Mucosa of gallbladder (tissue), 1 donor: Measurements from ENCODE around the gene MUC5B. TPM values are rescaled to one million over a fixed set of nuclear protein-coding genes. Genes with fewer than 3 reads are reported as not detected.
A peak's percentile ranks its signal among the peaks of the same experiment; 100 is the strongest.

ENCODE experiments used
- DNase-seq: peaks from one replicate; pipeline ENCODE4 v3.0.0-alpha.2; 2020; ENCODE audit warnings: low spot score
- total RNA-seq: library from RNA; stranded (reverse); gene quantifications from one replicate; pipeline ENCODE4 v1.2.1, GENCODE V29; 2021
- donor health status: DM: no; HTN: no; CAD: no.

Gene MUC5B
- total RNA-seq, 1 donor from 2014 or later, result 8,095 TPM

GRCh38 chr11:1300121-1300520 is 77.3 kb downstream of the MUC5B start:
- no peak for DNase-seq

- DNase-seq, result no peak
Observed at GRCh38 chr11:1300569-1301187, 77.8 kb downstream of the MUC5B start.

GRCh38 chr11:1301220-1302000 is 78.5 kb downstream of the MUC5B start:
- DNase-seq, result no peak

- no peak for DNase-seq
Observed at GRCh38 chr11:1302041-1302460, 79.2 kb downstream of the MUC5B start.

- no peak for DNase-seq
Observed at GRCh38 chr11:1302461-1303125, 79.7 kb downstream of the MUC5B start.

GRCh38 chr11:1303126-1303821 is 80.4 kb downstream of the MUC5B start:
- no peak for DNase-seq

- DNase-seq, result no peak
Observed at GRCh38 chr11:1303973-1304372, 81.1 kb downstream of the MUC5B start.

- DNase-seq, result peak; percentile 79
Observed at GRCh38 chr11:1304380-1304779, 81.5 kb downstream of the MUC5B start.

- peak; percentile 10 for DNase-seq
Observed at GRCh38 chr11:1305063-1305495, 82.2 kb downstream of the MUC5B start.

- DNase-seq, result peak; percentile 10
Observed at GRCh38 chr11:1305501-1306056, 82.7 kb downstream of the MUC5B start.

GRCh38 chr11:1306186-1307162 is 83.6 kb downstream of the MUC5B start:
- no peak for DNase-seq

GRCh38 chr11:1307163-1307870 is 84.5 kb downstream of the MUC5B start:
- no peak for DNase-seq

GRCh38 chr11:1307998-1308742 is 85.3 kb downstream of the MUC5B start:
- no peak for DNase-seq

- no peak for DNase-seq
Observed at GRCh38 chr11:1308743-1309497, 86.1 kb downstream of the MUC5B start.

GRCh38 chr11:1309498-1310317 is 86.8 kb downstream of the MUC5B start, which contains the start of gene TOLLIP:
TSS of gene TOLLIP (minus strand) at chr11:1309632. CDS start at chr11:1309498, 134 bp downstream.
- peak; percentile 96 for DNase-seq

GRCh38 chr11:1310318-1310687 is 87.4 kb downstream of the MUC5B start:
- no peak for DNase-seq

- DNase-seq, result no peak
Observed at GRCh38 chr11:1310772-1311468, 88.1 kb downstream of the MUC5B start.
